ENCODE data around the gene ALOX5. TPM values are rescaled to one million over a fixed set of nuclear protein-coding genes. Genes with fewer than 3 reads are reported as not detected.
"Not testable (repeated sequence)": the region's sequence is repeated elsewhere in the genome, so short reads cannot be mapped to it uniquely, and the experiment has no call there.

Gene ALOX5
- total RNA-seq, 4 donors from 2014 or later = 12.3 to 46.1 (median 14.7) TPM

DNA sequence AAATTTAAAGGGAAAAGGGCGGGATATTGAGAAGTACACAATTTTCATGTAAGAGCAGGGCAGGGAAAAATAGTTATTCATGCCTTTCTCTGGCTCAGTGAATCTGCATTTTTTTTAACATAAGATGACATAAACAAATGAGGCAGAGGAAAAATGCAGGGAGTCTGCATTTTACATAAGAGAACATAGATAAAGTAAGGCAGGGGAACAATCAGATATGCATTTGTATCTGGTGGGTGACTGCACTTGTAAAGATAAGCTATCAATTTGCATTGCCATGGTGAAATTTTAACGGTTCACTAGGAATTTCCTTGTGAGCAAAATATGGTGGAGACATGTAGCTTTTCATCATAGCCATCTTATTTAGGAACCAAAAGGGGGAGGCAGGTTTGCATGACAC, 33.5 kb downstream of the ALOX5 start:
- no peak for TF ChIP-seq POLR2AphosphoS5 (IDR thresholded peaks at IDR 0.05)
- no peaks in the 10 kb centered on the region for H3K36me3 ChIP-seq
- 55% methylated on average over 2 of the region's 2 CpGs for WGBS
- no peak overlapping the region for H3K4me3 ChIP-seq
- H3K9me3 ChIP-seq = no peaks in the 10 kb centered on the region
- DNase-seq (ENCODE audit: low spot score in 2 of 2) = no peak
- H3K27me3 ChIP-seq = peaks cover 8% of the 10 kb centered on the region
- no peak overlapping the region for H3K27ac ChIP-seq
- H3K4me1 ChIP-seq = no peaks in the 10 kb centered on the region

DNA sequence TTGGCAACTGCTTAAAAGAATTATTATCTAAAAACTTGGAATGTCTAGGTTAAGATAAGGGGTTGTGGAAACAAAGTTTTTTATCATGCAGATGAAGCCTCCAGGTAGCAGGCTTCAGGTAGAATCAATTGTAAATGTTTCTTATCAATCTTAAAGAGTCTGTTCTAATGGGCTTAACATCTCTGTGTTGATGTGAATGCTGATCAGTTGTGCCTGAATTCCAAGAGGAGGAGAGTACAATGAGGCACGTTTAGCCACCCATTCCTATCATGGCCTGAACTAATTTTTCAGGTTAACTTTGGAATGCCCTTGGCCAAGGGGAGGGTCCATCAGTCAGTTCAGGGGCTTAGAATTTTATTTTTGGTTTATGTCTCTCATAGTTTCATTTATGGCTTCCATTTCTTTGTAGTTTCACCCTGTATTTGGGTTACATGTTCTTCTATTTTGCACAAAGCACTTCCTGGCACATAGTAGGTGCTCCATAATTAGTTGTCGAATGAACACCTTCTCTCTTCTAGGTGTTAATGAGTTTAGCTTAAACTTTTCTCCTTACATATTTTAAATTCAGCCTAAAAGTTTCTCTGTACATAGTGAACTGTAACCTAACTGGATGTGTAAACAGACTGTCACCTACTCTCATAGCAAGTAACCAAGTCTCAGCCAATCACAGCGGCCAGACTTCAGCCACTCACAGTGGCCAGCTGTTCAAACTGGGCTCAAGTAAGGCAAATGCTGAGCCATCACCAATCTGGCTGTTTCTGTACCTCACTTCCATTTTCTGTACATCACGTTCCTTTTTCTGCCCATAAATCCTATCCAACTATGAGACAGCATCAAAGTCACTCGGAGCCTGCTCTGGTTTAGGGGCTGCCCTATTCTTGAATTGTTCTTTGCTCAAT, 34.7 kb downstream of the ALOX5 start:
- TF ChIP-seq EP300 (IDR thresholded peaks at IDR 0.05) (no peak), CTCF (IDR thresholded peaks at IDR 0.05) (no peak), POLR2A (IDR thresholded peaks at IDR 0.05) (no peak), POLR2AphosphoS5 (IDR thresholded peaks at IDR 0.05) (no peak)
- H3K36me3 ChIP-seq = no peaks in the 10 kb centered on the region
- H3K4me3 ChIP-seq = no peak overlapping the region
- H3K9me3 ChIP-seq = no peaks in the 10 kb centered on the region
- no peaks in the 10 kb centered on the region for H3K4me1 ChIP-seq
- H3K27ac ChIP-seq = no peak overlapping the region
- peaks cover 8% of the 10 kb centered on the region for H3K27me3 ChIP-seq
- DNase-seq (ENCODE audit: low spot score in 2 of 2) = no peak
- 57% methylated on average over 5 of the region's 5 CpGs for WGBS

DNA sequence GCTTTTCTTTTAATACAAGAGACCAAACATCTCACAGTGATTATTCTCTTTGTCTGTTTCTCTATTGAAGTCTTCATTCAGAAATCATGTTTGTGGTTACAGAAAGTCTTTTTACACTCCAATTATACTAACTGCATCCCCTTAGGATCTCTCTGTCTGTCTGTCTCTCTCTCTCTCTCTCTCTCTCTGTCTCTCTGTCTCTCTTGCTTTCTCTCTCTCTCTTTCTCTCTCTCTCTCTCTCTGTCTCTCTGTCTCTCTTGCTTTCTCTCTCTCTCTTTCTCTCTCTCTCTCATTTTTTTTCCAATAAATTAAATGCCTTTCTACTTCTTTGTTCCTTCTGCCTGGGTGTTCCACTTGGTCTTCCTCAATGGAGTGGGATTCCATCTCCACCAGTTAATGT, 35.3 kb downstream of the ALOX5 start:
- not testable (repeated sequence) for H3K36me3 ChIP-seq, H3K27ac ChIP-seq, H3K27me3 ChIP-seq

DNA sequence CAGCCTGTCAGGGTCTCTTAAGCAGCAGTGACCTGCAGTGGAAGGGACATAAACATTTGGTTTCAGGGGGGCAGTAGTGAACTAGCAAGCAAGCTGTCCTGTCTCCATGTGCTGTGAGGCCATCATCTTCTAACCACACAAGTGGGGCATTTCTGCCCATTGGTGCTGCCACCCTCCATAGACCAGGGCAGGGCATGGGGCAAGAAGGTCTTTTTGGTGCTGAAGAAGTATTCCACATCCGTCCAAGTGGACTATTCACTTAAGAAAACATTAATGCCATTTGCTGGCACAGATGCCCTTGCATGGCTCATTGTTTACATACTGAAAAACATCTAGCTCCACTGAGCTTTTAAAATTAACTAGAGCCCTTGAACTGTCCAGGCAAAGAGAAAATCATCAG, 35.8 kb downstream of the ALOX5 start:
- Histone ChIP-seq H3K27me3 (peaks cover 8% of the 10 kb centered on the region), H3K36me3 (no peaks in the 10 kb centered on the region), H3K27ac (no peak overlapping the region), H3K9me3 (no peaks in the 10 kb centered on the region), H3K4me3 (no peak overlapping the region), H3K4me1 (no peaks in the 10 kb centered on the region)
- no peak for DNase-seq (ENCODE audit: low spot score in 2 of 2)
- TF ChIP-seq EP300 (IDR thresholded peaks at IDR 0.05) = no peak
- no peak for TF ChIP-seq CTCF (IDR thresholded peaks at IDR 0.05)
- no peak for TF ChIP-seq POLR2AphosphoS5 (IDR thresholded peaks at IDR 0.05)
- no peak for TF ChIP-seq POLR2A (IDR thresholded peaks at IDR 0.05)
- 70% methylated on average over 1 of the region's 1 CpG for WGBS

More for the DNA sequence above, 35.3 kb downstream of the ALOX5 start:
- DNase-seq (ENCODE audit: low spot score in 2 of 2); H3K4me1 ChIP-seq; H3K4me3 ChIP-seq; H3K9me3 ChIP-seq: not testable (repeated sequence)

DNA sequence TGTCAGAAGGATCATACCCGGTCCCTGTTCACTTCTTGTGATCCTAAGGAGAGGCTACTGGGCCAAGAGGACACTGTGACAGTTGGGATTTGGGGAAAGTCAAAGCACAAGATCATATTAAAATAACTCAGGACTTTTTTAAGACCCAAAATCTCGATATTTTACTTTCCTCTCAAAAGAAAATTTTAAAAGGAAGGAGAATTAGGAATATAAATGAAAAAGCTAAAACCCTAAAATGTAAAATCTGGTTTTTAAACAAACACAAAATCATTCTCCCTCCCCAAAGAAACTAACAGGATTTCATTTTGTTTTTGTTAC, 36.4 kb downstream of the ALOX5 start:
- no peaks in the 10 kb centered on the region for H3K4me1 ChIP-seq
- no peak for TF ChIP-seq POLR2A (IDR thresholded peaks at IDR 0.05)
- no peak for TF ChIP-seq POLR2AphosphoS5 (IDR thresholded peaks at IDR 0.05)
- TF ChIP-seq EP300 (IDR thresholded peaks at IDR 0.05) = no peak
- TF ChIP-seq CTCF (IDR thresholded peaks at IDR 0.05) = no peak
- no peak overlapping the region for H3K27ac ChIP-seq

GRCh38 chr10:45410807-45411606, 37.0 kb downstream of the ALOX5 start:
- TF ChIP-seq POLR2AphosphoS5 (IDR thresholded peaks at IDR 0.05) (no peak), POLR2A (IDR thresholded peaks at IDR 0.05) (no peak), EP300 (IDR thresholded peaks at IDR 0.05) (no peak), CTCF (IDR thresholded peaks at IDR 0.05) (no peak)
- Histone ChIP-seq H3K27ac (no peak overlapping the region), H3K4me3 (no peak overlapping the region), H3K9me3 (no peaks in the 10 kb centered on the region), H3K36me3 (no peaks in the 10 kb centered on the region), H3K27me3 (peaks cover 4% of the 10 kb centered on the region), H3K4me1 (no peaks in the 10 kb centered on the region)
- 80% methylated on average over 6 of the region's 6 CpGs for WGBS
- no peak for DNase-seq (ENCODE audit: low spot score in 2 of 2)

More for the DNA sequence above, 36.4 kb downstream of the ALOX5 start:
- WGBS = 78% methylated on average over 2 of the region's 2 CpGs
- H3K9me3 ChIP-seq = no peaks in the 10 kb centered on the region
- peaks cover 8% of the 10 kb centered on the region for H3K27me3 ChIP-seq
- DNase-seq (ENCODE audit: low spot score in 2 of 2) = no peak
- H3K36me3 ChIP-seq = no peaks in the 10 kb centered on the region
- H3K4me3 ChIP-seq = no peak overlapping the region

Data from suprapubic skin (tissue), 4 donors.